Measurements from ENCODE around the gene REXO5.

The REXO5 gene

GRCh38 chr16:20886320-20886719 is 80.0 kb downstream of the REXO5 start:
- peaks cover 13% of the 10 kb centered on the region for H3K4me1 ChIP-seq (ENCODE audit: control insufficient read depth, insufficient read depth, low read length)
- no peak overlapping the region for H3K4me3 ChIP-seq (ENCODE audit: low read length in 2 of 2)
- H3K36me3 ChIP-seq (ENCODE audit: control insufficient read depth in 2 of 2, insufficient read depth in 2 of 2, low read length in 2 of 2), result no peaks in the 10 kb centered on the region
- no peaks in the 10 kb centered on the region for H3K27me3 ChIP-seq (ENCODE audit: control insufficient read depth in 1 of 2, insufficient read depth in 2 of 2, low read length in 2 of 2)
- H3K9ac ChIP-seq (ENCODE audit: low read length in 2 of 2), result no peak overlapping the region
- H3K9me3 ChIP-seq (ENCODE audit: control insufficient read depth in 2 of 2, low read length in 2 of 2), result no peaks in the 10 kb centered on the region
- no peak overlapping the region for H3K27ac ChIP-seq (ENCODE audit: low read length)

- H3K27ac ChIP-seq (ENCODE audit: low read length), result no peak overlapping the region
- H3K9me3 ChIP-seq (ENCODE audit: control insufficient read depth in 2 of 2, low read length in 2 of 2), result no peaks in the 10 kb centered on the region
- no peak overlapping the region for H3K4me3 ChIP-seq (ENCODE audit: low read length in 2 of 2)
- H3K36me3 ChIP-seq (ENCODE audit: control insufficient read depth in 2 of 2, insufficient read depth in 2 of 2, low read length in 2 of 2), result peaks cover 0 to 2% of the 10 kb centered on the region in 2 donors
- no peaks in the 10 kb centered on the region for H3K27me3 ChIP-seq (ENCODE audit: control insufficient read depth in 1 of 2, insufficient read depth in 2 of 2, low read length in 2 of 2)
- no peak overlapping the region for H3K9ac ChIP-seq (ENCODE audit: low read length in 2 of 2)
- peaks cover 13% of the 10 kb centered on the region for H3K4me1 ChIP-seq (ENCODE audit: control insufficient read depth, insufficient read depth, low read length)
Observed at GRCh38 chr16:20887207-20887606, 80.9 kb downstream of the REXO5 start.

- Histone ChIP-seq H3K4me1 (ENCODE audit: control insufficient read depth, insufficient read depth, low read length) (peaks cover 15% of the 10 kb centered on the region), H3K4me3 (ENCODE audit: low read length in 2 of 2) (no peak overlapping the region), H3K9ac (ENCODE audit: low read length in 2 of 2) (no peak overlapping the region), H3K27me3 (ENCODE audit: control insufficient read depth in 1 of 2, insufficient read depth in 2 of 2, low read length in 2 of 2) (no peaks in the 10 kb centered on the region), H3K27ac (ENCODE audit: low read length) (no peak overlapping the region), H3K9me3 (ENCODE audit: control insufficient read depth in 2 of 2, low read length in 2 of 2) (no peaks in the 10 kb centered on the region), H3K36me3 (ENCODE audit: control insufficient read depth in 2 of 2, insufficient read depth in 2 of 2, low read length in 2 of 2) (peaks cover 0 to 11% of the 10 kb centered on the region in 2 donors)
Observed at GRCh38 chr16:20889625-20890275, 83.4 kb downstream of the REXO5 start.

- H3K27ac ChIP-seq (ENCODE audit: low read length), result no peak overlapping the region
- H3K4me1 ChIP-seq (ENCODE audit: control insufficient read depth, insufficient read depth, low read length), result peaks cover 14% of the 10 kb centered on the region
- H3K36me3 ChIP-seq (ENCODE audit: control insufficient read depth in 2 of 2, insufficient read depth in 2 of 2, low read length in 2 of 2), result peaks cover 4 to 20% of the 10 kb centered on the region in 2 donors
- no peaks in the 10 kb centered on the region for H3K9me3 ChIP-seq (ENCODE audit: control insufficient read depth in 2 of 2, low read length in 2 of 2)
- no peaks in the 10 kb centered on the region for H3K27me3 ChIP-seq (ENCODE audit: control insufficient read depth in 1 of 2, insufficient read depth in 2 of 2, low read length in 2 of 2)
- H3K4me3 ChIP-seq (ENCODE audit: low read length in 2 of 2), result no peak overlapping the region
- no peak overlapping the region for H3K9ac ChIP-seq (ENCODE audit: low read length in 2 of 2)
Observed at GRCh38 chr16:20894388-20894787, 88.1 kb downstream of the REXO5 start.

GRCh38 chr16:20897253-20897897 is 91.0 kb downstream of the REXO5 start:
- Histone ChIP-seq H3K27me3 (ENCODE audit: control insufficient read depth in 1 of 2, insufficient read depth in 2 of 2, low read length in 2 of 2) (no peaks in the 10 kb centered on the region), H3K36me3 (ENCODE audit: control insufficient read depth in 2 of 2, insufficient read depth in 2 of 2, low read length in 2 of 2) (peaks cover 4 to 18% of the 10 kb centered on the region in 2 donors), H3K9ac (ENCODE audit: low read length in 2 of 2) (no peak overlapping the region), H3K4me1 (ENCODE audit: control insufficient read depth, insufficient read depth, low read length) (peaks cover 22% of the 10 kb centered on the region), H3K9me3 (ENCODE audit: control insufficient read depth in 2 of 2, low read length in 2 of 2) (no peaks in the 10 kb centered on the region), H3K27ac (ENCODE audit: low read length) (no peak overlapping the region), H3K4me3 (ENCODE audit: low read length in 2 of 2) (no peak overlapping the region)

- no peak overlapping the region for H3K4me3 ChIP-seq (ENCODE audit: low read length in 2 of 2)
- no peaks in the 10 kb centered on the region for H3K27me3 ChIP-seq (ENCODE audit: control insufficient read depth in 1 of 2, insufficient read depth in 2 of 2, low read length in 2 of 2)
- H3K9ac ChIP-seq (ENCODE audit: low read length in 2 of 2), result peak overlapping the region in 1 of 2 donors; percentile 79
- peaks cover 4 to 20% of the 10 kb centered on the region in 2 donors for H3K36me3 ChIP-seq (ENCODE audit: control insufficient read depth in 2 of 2, insufficient read depth in 2 of 2, low read length in 2 of 2)
- no peak overlapping the region for H3K27ac ChIP-seq (ENCODE audit: low read length)
- H3K4me1 ChIP-seq (ENCODE audit: control insufficient read depth, insufficient read depth, low read length), result peaks cover 25% of the 10 kb centered on the region
- H3K9me3 ChIP-seq (ENCODE audit: control insufficient read depth in 2 of 2, low read length in 2 of 2), result no peaks in the 10 kb centered on the region
Observed at GRCh38 chr16:20897922-20898321, 91.6 kb downstream of the REXO5 start.

GRCh38 chr16:20899071-20899470 is 92.7 kb downstream of the REXO5 start:
- Histone ChIP-seq H3K4me3 (ENCODE audit: low read length in 2 of 2) (peak overlapping the region; percentile 75 to 92), H3K27ac (ENCODE audit: low read length) (peak overlapping the region; percentile 99), H3K4me1 (ENCODE audit: control insufficient read depth, insufficient read depth, low read length) (peaks cover 34% of the 10 kb centered on the region), H3K9me3 (ENCODE audit: control insufficient read depth in 2 of 2, low read length in 2 of 2) (no peaks in the 10 kb centered on the region), H3K27me3 (ENCODE audit: control insufficient read depth in 1 of 2, insufficient read depth in 2 of 2, low read length in 2 of 2) (no peaks in the 10 kb centered on the region), H3K36me3 (ENCODE audit: control insufficient read depth in 2 of 2, insufficient read depth in 2 of 2, low read length in 2 of 2) (peaks cover 4 to 19% of the 10 kb centered on the region in 2 donors), H3K9ac (ENCODE audit: low read length in 2 of 2) (peak overlapping the region; percentile 79 to 95)
